HepG2 (cell line): ENCODE results near the gene ABI2. TPM values are rescaled to one million over a fixed set of nuclear protein-coding genes. Genes with fewer than 3 reads are reported as not detected.

Source experiments
- CBX2 ChIP-seq, 2 experiments: fragments of 200-600 bp in 1 of 2; sonication (generic); formaldehyde crosslinking in 1 of 2; IDR thresholded peaks; 2 replicates each; pipeline versions ENCODE4 v1.7.0 to v1.8.1; 2018 to 2022; ENCODE audit warnings: low read depth in 2 of 2, low read length in 1 of 2, mild to moderate bottlenecking in 1 of 2, missing genetic modification reagents in 1 of 2
- E2F5 ChIP-seq: sonication (generic); formaldehyde crosslinking; conservative IDR thresholded peaks from 2 replicates; pipeline ENCODE4 v1.4.0; 2020; ENCODE audit warnings: missing genetic modification reagents
- GFI1 ChIP-seq: sonication (generic); formaldehyde crosslinking; IDR thresholded peaks from 2 replicates; pipeline ENCODE4 v1.5.0; 2020; ENCODE audit warnings: missing genetic modification reagents, mild to moderate bottlenecking, borderline replicate concordance
- HMGXB3 ChIP-seq: sonication (generic); formaldehyde crosslinking; IDR thresholded peaks from 2 replicates; pipeline ENCODE4 v1.4.0; 2020; ENCODE audit warnings: missing genetic modification reagents, borderline replicate concordance
- KAT2B ChIP-seq: fragments of 150-350 bp; IDR thresholded peaks from 2 replicates; pipeline ENCODE4 v1.6.1; 2014; ENCODE audit warnings: low read depth, low read length, borderline replicate concordance
- MAFK ChIP-seq, 2 experiments: IDR thresholded peaks in 1 of 2; conservative IDR thresholded peaks in 1 of 2; 2 replicates each; pipeline ENCODE4 v1.6.1; 2011; ENCODE audit warnings: improper control_type of control experiment in 2 of 2, low read length in 2 of 2
- PITX1 ChIP-seq: sonication (generic); formaldehyde crosslinking; IDR thresholded peaks from 2 replicates; pipeline ENCODE4 v1.5.1; 2020; ENCODE audit warnings: mild to moderate bottlenecking, missing genetic modification reagents
- PTBP1 ChIP-seq: fragments of 200-400 bp; formaldehyde crosslinking; IDR thresholded peaks from 2 replicates; pipeline ENCODE4 v1.6.1; 2018; ENCODE audit warnings: low read length, low read depth; ENCODE audit not compliant: poor library complexity, severe bottlenecking
- RBM22 ChIP-seq: fragments of 200-400 bp; formaldehyde crosslinking; optimal IDR thresholded peaks from 2 replicates; pipeline ENCODE3; 2017; ENCODE audit warnings: mild to moderate bottlenecking, low read length, moderate library complexity
- RXRA ChIP-seq: sonication (generic); formaldehyde crosslinking; IDR thresholded peaks from 2 replicates; pipeline ENCODE4 v1.5.1; 2020; ENCODE audit warnings: missing genetic modification reagents
- SP140L ChIP-seq: sonication (generic); formaldehyde crosslinking; IDR thresholded peaks from 2 replicates; pipeline ENCODE4 v1.4.0; 2020; ENCODE audit warnings: missing genetic modification reagents, borderline replicate concordance
- THAP8 ChIP-seq: sonication (generic); formaldehyde crosslinking; IDR thresholded peaks from 2 replicates; pipeline ENCODE4 v1.5.1; 2020; ENCODE audit warnings: missing genetic modification reagents, mild to moderate bottlenecking, borderline replicate concordance
- THYN1 ChIP-seq: sonication (generic); formaldehyde crosslinking; IDR thresholded peaks from 2 replicates; pipeline ENCODE4 v1.8.1; 2023; ENCODE audit warnings: low read depth, mild to moderate bottlenecking, moderate library complexity, missing genetic modification reagents, borderline replicate concordance
- ZBTB3 ChIP-seq: sonication (generic); formaldehyde crosslinking; IDR thresholded peaks from 2 replicates; pipeline ENCODE4 v1.4.0; 2020; ENCODE audit warnings: low read depth, mild to moderate bottlenecking, moderate library complexity, missing genetic modification reagents, borderline replicate concordance
- ZNF75D ChIP-seq: sonication (generic); formaldehyde crosslinking; IDR thresholded peaks from 2 replicates; pipeline ENCODE4 v1.8.1; 2023; ENCODE audit warnings: missing genetic modification reagents, mild to moderate bottlenecking, borderline replicate concordance
- ZSCAN12 ChIP-seq: sonication (generic); formaldehyde crosslinking; IDR thresholded peaks from 2 replicates; pipeline ENCODE4 v1.9.0; 2021; ENCODE audit warnings: mild to moderate bottlenecking, missing genetic modification reagents
- ZSCAN25 ChIP-seq: sonication (generic); formaldehyde crosslinking; IDR thresholded peaks from 2 replicates; pipeline ENCODE4 v1.8.0; 2022; ENCODE audit warnings: mild to moderate bottlenecking, missing genetic modification reagents
- ZXDC ChIP-seq: sonication (generic); formaldehyde crosslinking; IDR thresholded peaks from 2 replicates; pipeline ENCODE4 v1.5.0; 2020; ENCODE audit warnings: mild to moderate bottlenecking, missing genetic modification reagents
- polyA plus RNA-seq, 8 experiments: library from polyadenylated mRNA; depleted of rRNA in 3 of 8; stranded (reverse) in 7 of 8; unstranded in 1 of 8; fragments of >200 nt; fragmentation: Illumina TruSeq in 4 of 8; extraction: Trizol in 4 of 8; gene quantifications; 2 replicates each; pipeline versions ENCODE4 v1.2.1 to v1.2.3, GENCODE V29; 2011 to 2016; ENCODE audit warnings: low read depth in 4 of 8, missing spikeins in 1 of 8, mixed read lengths in 1 of 8; ENCODE audit not compliant: insufficient read depth in 1 of 8
- total RNA-seq, 5 experiments: library from RNA; depleted of rRNA; stranded (reverse); fragments of >200 nt; fragmentation: Illumina TruSeq; extraction: Trizol; gene quantifications; 2 replicates each; pipeline ENCODE4 v1.2.3, GENCODE V29; 2016; ENCODE audit warnings: low read depth in 1 of 5

The ABI2 gene
- total and polyA plus RNA-seq, 2 of the 13 experiments (the other 11 are each of a cell fraction or from before 2014, with no cell fraction given) = 28.4 to 32.4 TPM

GRCh38 chr2:203327901-203328759 is at the start of gene ABI2 (continued):
- peak; percentile 88; the same call in 1 of the 2 replicates for TF ChIP-seq ZXDC (CRISPR knock-in tag)
- 0 out of 2 replicates have a peak, but pooled peaks have one; percentile 73 for TF ChIP-seq THYN1 (CRISPR knock-in tag)
- TF ChIP-seq GFI1 = peak; percentile 77; the same call in 1 of the 2 replicates
- TF ChIP-seq ZSCAN12 (CRISPR knock-in tag) = peak; percentile 81; the same call in 1 of the 2 replicates
- no peak for TF ChIP-seq SP140L (CRISPR knock-in tag)
- peak; percentile 93 for TF ChIP-seq RBM22
- peak; percentile 26; the same call in 1 of the 2 replicates for TF ChIP-seq ZBTB3 (CRISPR knock-in tag)
- no peak for TF ChIP-seq MAFK (conservative IDR thresholded peaks at IDR 0.05 in 1 of 2, IDR thresholded peaks at IDR 0.05 in 1 of 2; ENCODE audit: low read length in 2 of 2)
- TF ChIP-seq HMGXB3 (CRISPR knock-in tag) = peak; percentile 45; the same call in 1 of the 2 replicates
- TF ChIP-seq PTBP1 = peak; percentile 86
- no peak for TF ChIP-seq KAT2B
- TF ChIP-seq PITX1 (CRISPR knock-in tag) = peak; percentile 51; the same call in 1 of the 2 replicates
- peak; percentile 80; the same call in 1 of the 2 replicates for TF ChIP-seq ZSCAN25 (CRISPR knock-in tag)
- TF ChIP-seq ZNF75D (CRISPR knock-in tag) = 0 out of 2 replicates have a peak, but pooled peaks have one; percentile 23
- TF ChIP-seq CBX2 (IDR thresholded peaks at IDR 0.05; ENCODE audit: low read depth, low read length) = no peak
- no peak for TF ChIP-seq CBX2 (CRISPR knock-in tag; IDR thresholded peaks at IDR 0.05; ENCODE audit: low read depth)
- peak; percentile 75; the same call in 1 of the 2 replicates for TF ChIP-seq E2F5
- TF ChIP-seq THAP8 = 0 out of 2 replicates have a peak, but pooled peaks have one; percentile 49
- TF ChIP-seq RXRA (CRISPR knock-in tag) = peak; percentile 88
